HCT116 (cell line): Measurements from ENCODE around the gene SGMS1. TPM values are rescaled to one million over a fixed set of nuclear protein-coding genes. Genes with fewer than 3 reads are reported as not detected.

ENCODE experiments used
- ATAC-seq: fragments of 200-7000 bp; cut with Tn5 transposase; 2 replicates; pipeline ENCODE4 v1.9.1; 2020; ENCODE audit warnings: mild to moderate bottlenecking, moderate library complexity
- BruUV-seq: library from RNA; stranded (reverse); fragments of 400-500 nt; replicated peaks from 2 replicates; lab custom pipeline; 2021; lab: Mats Ljungman, UMichigan
- CTCF ChIA-PET: fragments of 300-600 bp; sonication (Branson Sonifier 250); formaldehyde crosslinking; loops from one replicate; lab custom pipeline; 2021; ENCODE audit warnings: antibody characterized with exemption; lab: Charles Lee
- POLR2A ChIA-PET: fragments of 300-600, 350-600 bp; sonication (Branson Sonifier 250); formaldehyde crosslinking; loops from one replicate; lab custom pipeline; 2021; ENCODE audit warnings: antibody characterized with exemption; lab: Charles Lee
- RAD21 ChIA-PET, 2 experiments: fragments of 300-600 bp; sonication (Branson Sonifier 250); formaldehyde crosslinking; loops; one replicate each; lab custom pipeline; 2023; ENCODE audit warnings: low total read pairs in 2 of 2; ENCODE audit not compliant: uncharacterized antibody in 2 of 2, unreplicated experiment in 2 of 2, low non-redundant PET in 1 of 2; lab: Charles Lee
- DNase-seq: peaks from one replicate; pipeline ENCODE4 v3.0.0-alpha.2; 2010; ENCODE audit warnings: low read depth, low spot score
- H2AFZ ChIP-seq: fragments of 200-600 bp; shearing (Covaris generic), sonication (generic); 2 replicates; pipeline ENCODE4 v1.6.1; 2017; ENCODE audit warnings: low read depth, mixed run types, mixed read lengths, antibody characterized with exemption, low read length; ENCODE audit not compliant: poor library complexity, severe bottlenecking
- H3K27ac ChIP-seq: 2 replicates; pipeline ENCODE4 v1.5.1; 2012; ENCODE audit warnings: low read depth, low read length
- H3K27me3 ChIP-seq: fragments of 200-600 bp; sonication (generic); 2 replicates; pipeline ENCODE4 v1.6.1; 2016; ENCODE audit warnings: mixed run types, low read length, mixed read lengths; ENCODE audit not compliant: insufficient read depth
- H3K36me3 ChIP-seq, 2 experiments: fragments of 200-500 bp in 1 of 2; fragments of 200-600 bp in 1 of 2; sonication (Bioruptor generic) in 1 of 2; sonication (generic) in 1 of 2; 2 replicates each; pipeline versions ENCODE4 v1.5.1 to v1.6.1; 2014 to 2016; ENCODE audit warnings: low read length in 2 of 2, inconsistent platforms in 1 of 2, mixed read lengths in 1 of 2, mixed run types in 1 of 2; ENCODE audit not compliant: insufficient read depth in 2 of 2, control insufficient read depth in 1 of 2
- H3K4me1 ChIP-seq, 2 experiments: fragments of 200-600 bp in 1 of 2; sonication (generic) in 1 of 2; 2 replicates each; pipeline versions ENCODE4 v1.5.1 to v1.6.1; 2012 to 2017; ENCODE audit warnings: low read length in 2 of 2, inconsistent platforms in 1 of 2, mild to moderate bottlenecking in 1 of 2, mixed read lengths in 1 of 2, mixed run types in 1 of 2, moderate library complexity in 1 of 2; ENCODE audit not compliant: insufficient read depth in 2 of 2, control insufficient read depth in 1 of 2
- H3K4me2 ChIP-seq: fragments of 200-600 bp; sonication (generic); 2 replicates; pipeline ENCODE4 v1.6.1; 2017; ENCODE audit warnings: mixed run types, low read length, mixed read lengths
- H3K4me3 ChIP-seq, 2 experiments: fragments of 200-600 bp in 1 of 2; sonication (generic) in 1 of 2; replicated peaks in 1 of 2; 2 replicates each; pipeline ENCODE4 v1.5.1; 2011 to 2016; ENCODE audit warnings: low read length in 2 of 2, control low read depth in 1 of 2, low read depth in 1 of 2, mild to moderate bottlenecking in 1 of 2, mixed read lengths in 1 of 2, mixed run types in 1 of 2
- H3K79me2 ChIP-seq: fragments of 200-600 bp; sonication (generic); 2 replicates; pipeline ENCODE4 v1.6.1; 2017; ENCODE audit warnings: mild to moderate bottlenecking, mixed run types, low read length, moderate library complexity, mixed read lengths; ENCODE audit not compliant: insufficient read depth
- H3K9ac ChIP-seq: fragments of 200-600 bp; sonication (generic); 2 replicates; pipeline ENCODE4 v1.6.1; 2016; ENCODE audit warnings: low read length, mixed read lengths
- H3K9me2 ChIP-seq: fragments of 200-600 bp; sonication (generic), shearing (Covaris generic); 2 replicates; pipeline ENCODE4 v1.6.1; 2017; ENCODE audit warnings: mixed run types, mild to moderate bottlenecking, moderate library complexity; ENCODE audit not compliant: insufficient read depth
- H3K9me3 ChIP-seq, 2 experiments: fragments of 200-500 bp in 1 of 2; fragments of 200-600 bp in 1 of 2; sonication (Bioruptor generic) in 1 of 2; sonication (generic) in 1 of 2; 2 replicates each; pipeline ENCODE4 v1.6.1; 2014 to 2017; ENCODE audit warnings: low read length in 2 of 2, mixed read lengths in 2 of 2, inconsistent platforms in 1 of 2, low read depth in 1 of 2, mild to moderate bottlenecking in 1 of 2, mixed run types in 1 of 2, moderate library complexity in 1 of 2; ENCODE audit not compliant: control insufficient read depth in 1 of 2, insufficient read depth in 1 of 2
- H4K20me1 ChIP-seq: fragments of 200-600 bp; sonication (generic), shearing (Covaris generic); 2 replicates; pipeline ENCODE4 v1.6.1; 2017; ENCODE audit warnings: mixed run types, mild to moderate bottlenecking, moderate library complexity; ENCODE audit not compliant: insufficient read depth
- CBX3 ChIP-seq: IDR thresholded peaks from 2 replicates; pipeline ENCODE4 v1.6.1; 2012; ENCODE audit warnings: low read depth
- CEBPB ChIP-seq: IDR thresholded peaks from 2 replicates; pipeline ENCODE4 v1.6.1; 2012; ENCODE audit warnings: low read depth
- EGR1 ChIP-seq: IDR thresholded peaks from 2 replicates; pipeline ENCODE4 v1.6.1; 2012; ENCODE audit warnings: low read depth
- EZH2phosphoT487 ChIP-seq: fragments of 200-600 bp; IDR thresholded peaks from 2 replicates; pipeline ENCODE4 v1.6.1; 2018; ENCODE audit warnings: antibody characterized with exemption, borderline replicate concordance
- FOSL1 ChIP-seq: IDR thresholded peaks from 2 replicates; pipeline ENCODE4 v1.6.1; 2012; ENCODE audit warnings: low read depth
- JUND ChIP-seq: IDR thresholded peaks from 2 replicates; pipeline ENCODE4 v1.6.1; 2012
- POLR2AphosphoS5 ChIP-seq: IDR thresholded peaks from 2 replicates; pipeline ENCODE4 v1.6.1; 2011; ENCODE audit warnings: mild to moderate bottlenecking, low read depth, low read length, moderate library complexity
- SP1 ChIP-seq: IDR thresholded peaks from 2 replicates; pipeline ENCODE4 v1.6.1; 2012; ENCODE audit warnings: low read depth
- SRF ChIP-seq: IDR thresholded peaks from 2 replicates; pipeline ENCODE4 v1.6.1; 2012; ENCODE audit warnings: low read depth
- TCF7L2 ChIP-seq: IDR thresholded peaks from 2 replicates; pipeline ENCODE4 v1.7.0; 2011; ENCODE audit warnings: borderline replicate concordance, inconsistent platforms; ENCODE audit not compliant: insufficient read depth, insufficient read length; ENCODE audit errors: extremely low read depth
- YY1 ChIP-seq: IDR thresholded peaks from 2 replicates; pipeline ENCODE4 v1.6.1; 2011; ENCODE audit warnings: low read length, low read depth, moderate library complexity, mild to moderate bottlenecking; ENCODE audit not compliant: insufficient replicate concordance; ENCODE audit errors: extremely low read depth
- ZFX ChIP-seq: fragments of 450-650 bp; IDR thresholded peaks from 2 replicates; pipeline ENCODE4 v1.6.1; 2017
- ZNF274 ChIP-seq: fragments of 200-500 bp; sonication (Bioruptor generic); IDR thresholded peaks from 2 replicates; pipeline ENCODE4 v1.6.1; 2014; ENCODE audit warnings: mild to moderate bottlenecking, low read depth, low read length, inconsistent platforms
- intact Hi-C: fragments of 100-400 bp; cut with micrococcal nuclease; formaldehyde crosslinking; loops from 2 replicates; pipeline ENCODE4 v1.10.0; 2022
- total RNA-seq: library from RNA; stranded (reverse); gene quantifications from one replicate; pipeline ENCODE4 v1.2.1, GENCODE V29; 2021; ENCODE audit not compliant: unreplicated experiment
- TF ChIP-seq, protein P1 (sequence below): IDR thresholded peaks from 2 replicates; pipeline ENCODE4 v1.6.1; 2012; ENCODE audit warnings: low read depth
- TF ChIP-seq, protein P2 (sequence below), 3 experiments: fragments of 200-600 bp in 1 of 3; sonication (generic) in 1 of 3; IDR thresholded peaks in 2 of 3; conservative IDR thresholded peaks in 1 of 3; 2 replicates each; pipeline ENCODE4 v1.5.1; 2012 to 2017; ENCODE audit warnings: low read depth in 2 of 3, low read length in 2 of 3, antibody characterized with exemption in 1 of 3, borderline replicate concordance in 1 of 3, control low read depth in 1 of 3, mild to moderate bottlenecking in 1 of 3, mixed read lengths in 1 of 3, mixed run types in 1 of 3, moderate library complexity in 1 of 3; ENCODE audit not compliant: insufficient read depth in 1 of 3
- TF ChIP-seq, protein P3 (sequence below): IDR thresholded peaks from 2 replicates; pipeline ENCODE4 v1.6.1; 2011; ENCODE audit warnings: mild to moderate bottlenecking, low read length, moderate library complexity; ENCODE audit not compliant: insufficient replicate concordance; ENCODE audit errors: extremely low read depth

SGMS1 gene
- total RNA-seq, 1 experiment from 2014 or later = 29.1 TPM

DNA sequence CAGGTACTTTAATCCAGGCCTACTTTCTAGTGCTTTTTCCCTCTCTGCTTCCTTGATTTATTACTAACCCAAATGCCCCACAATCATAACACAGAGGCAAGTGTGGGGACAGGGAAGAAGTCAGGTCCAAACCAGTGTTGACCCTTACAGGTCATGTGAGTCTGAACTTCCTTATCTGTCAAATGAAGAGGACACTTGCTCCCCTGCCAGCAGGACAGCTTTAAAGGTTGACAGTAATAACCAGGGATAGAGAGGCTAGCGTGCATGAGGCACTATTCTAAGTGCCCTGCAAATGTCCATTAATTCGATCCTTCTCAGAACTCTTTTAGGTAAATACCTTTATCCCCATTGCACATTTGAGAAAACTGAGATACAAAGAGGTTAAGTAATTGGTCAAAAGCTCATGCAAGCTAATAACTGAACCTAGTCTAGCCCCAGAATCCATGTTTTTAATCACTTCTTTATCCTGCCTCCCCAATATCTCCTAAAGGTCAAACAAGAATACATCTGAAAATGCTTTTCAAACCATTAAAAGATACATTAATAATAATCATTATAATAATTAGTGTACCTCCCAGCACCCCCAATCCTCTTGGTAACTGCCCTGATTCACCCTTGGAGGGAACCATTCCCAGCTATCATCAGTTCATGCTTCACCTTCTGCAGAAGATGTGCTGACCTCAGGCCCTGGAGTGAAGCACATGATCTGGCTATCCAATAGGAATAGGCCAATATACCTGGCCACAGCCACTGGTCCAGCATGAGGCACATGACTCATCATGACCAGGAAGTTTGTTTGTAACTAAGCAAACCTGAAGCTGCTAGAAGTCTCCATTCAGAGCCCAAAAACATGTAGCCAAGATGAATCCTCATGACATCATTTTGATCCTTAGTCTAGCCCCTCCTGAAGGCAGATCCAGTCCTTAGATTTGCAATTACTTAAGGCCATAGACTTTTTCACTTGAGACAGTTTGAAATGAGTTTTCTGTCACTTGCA lies 40.7 kb downstream of the SGMS1 start (continued):
- no peak for TF ChIP-seq TCF7L2

DNA sequence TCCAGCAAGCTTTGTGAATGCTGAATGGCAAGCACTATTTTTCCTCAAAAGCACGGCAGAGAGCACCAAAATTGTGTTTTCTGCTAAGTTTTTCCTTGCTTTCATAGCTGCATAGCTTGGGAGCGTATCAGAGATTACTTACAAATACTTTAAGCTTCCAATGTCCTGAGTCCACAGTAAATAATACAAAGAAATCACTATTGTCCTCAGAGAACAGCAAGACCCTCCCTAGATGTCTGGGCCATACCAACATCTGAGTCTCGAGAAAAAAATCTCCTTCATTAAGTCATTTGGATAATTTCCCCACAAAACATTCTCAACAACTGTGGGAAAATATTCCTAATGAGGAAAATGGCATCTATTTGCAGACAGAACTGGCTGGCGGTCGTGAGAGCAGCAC lies 41.7 kb downstream of the SGMS1 start:
- ATAC-seq (no peak), DNase-seq (no peak)
- H3K9ac ChIP-seq = no peak overlapping the region
- ChIA-PET CTCF (no interaction called here), POLR2A (no interaction called here), RAD21 (no interaction called here)
- H3K79me2 ChIP-seq = no peaks in the 10 kb centered on the region
- H3K36me3 ChIP-seq = no peaks in the 10 kb centered on the region
- BruUV-seq = no TSS peak
- H4K20me1 ChIP-seq = no peaks in the 10 kb centered on the region
- H3K9me2 ChIP-seq = no peaks in the 10 kb centered on the region
- no peak overlapping the region for H3K4me3 ChIP-seq
- H3K4me2 ChIP-seq = no peak overlapping the region
- peaks cover 8 to 22% of the 10 kb centered on the region in 2 experiments; a peak in 3 of 4 replicates for H3K4me1 ChIP-seq
- H2AFZ ChIP-seq = no peak overlapping the region
- no peaks in the 10 kb centered on the region for H3K9me3 ChIP-seq
- H3K27me3 ChIP-seq = no peaks in the 10 kb centered on the region
- intact Hi-C loops = no loop called here
- no peak overlapping the region for H3K27ac ChIP-seq
- TF ChIP-seq, protein P1, sequence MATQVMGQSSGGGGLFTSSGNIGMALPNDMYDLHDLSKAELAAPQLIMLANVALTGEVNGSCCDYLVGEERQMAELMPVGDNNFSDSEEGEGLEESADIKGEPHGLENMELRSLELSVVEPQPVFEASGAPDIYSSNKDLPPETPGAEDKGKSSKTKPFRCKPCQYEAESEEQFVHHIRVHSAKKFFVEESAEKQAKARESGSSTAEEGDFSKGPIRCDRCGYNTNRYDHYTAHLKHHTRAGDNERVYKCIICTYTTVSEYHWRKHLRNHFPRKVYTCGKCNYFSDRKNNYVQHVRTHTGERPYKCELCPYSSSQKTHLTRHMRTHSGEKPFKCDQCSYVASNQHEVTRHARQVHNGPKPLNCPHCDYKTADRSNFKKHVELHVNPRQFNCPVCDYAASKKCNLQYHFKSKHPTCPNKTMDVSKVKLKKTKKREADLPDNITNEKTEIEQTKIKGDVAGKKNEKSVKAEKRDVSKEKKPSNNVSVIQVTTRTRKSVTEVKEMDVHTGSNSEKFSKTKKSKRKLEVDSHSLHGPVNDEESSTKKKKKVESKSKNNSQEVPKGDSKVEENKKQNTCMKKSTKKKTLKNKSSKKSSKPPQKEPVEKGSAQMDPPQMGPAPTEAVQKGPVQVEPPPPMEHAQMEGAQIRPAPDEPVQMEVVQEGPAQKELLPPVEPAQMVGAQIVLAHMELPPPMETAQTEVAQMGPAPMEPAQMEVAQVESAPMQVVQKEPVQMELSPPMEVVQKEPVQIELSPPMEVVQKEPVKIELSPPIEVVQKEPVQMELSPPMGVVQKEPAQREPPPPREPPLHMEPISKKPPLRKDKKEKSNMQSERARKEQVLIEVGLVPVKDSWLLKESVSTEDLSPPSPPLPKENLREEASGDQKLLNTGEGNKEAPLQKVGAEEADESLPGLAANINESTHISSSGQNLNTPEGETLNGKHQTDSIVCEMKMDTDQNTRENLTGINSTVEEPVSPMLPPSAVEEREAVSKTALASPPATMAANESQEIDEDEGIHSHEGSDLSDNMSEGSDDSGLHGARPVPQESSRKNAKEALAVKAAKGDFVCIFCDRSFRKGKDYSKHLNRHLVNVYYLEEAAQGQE = no peak
- TF ChIP-seq ZFX (no peak), SRF (no peak), JUND (no peak), CBX3 (no peak), CEBPB (no peak), EZH2phosphoT487 (no peak), FOSL1 (no peak), TCF7L2 (no peak), SP1 (no peak), EGR1 (no peak), POLR2AphosphoS5 (no peak), ZNF274 (no peak), YY1 (no peak)
- TF ChIP-seq, protein P2, sequence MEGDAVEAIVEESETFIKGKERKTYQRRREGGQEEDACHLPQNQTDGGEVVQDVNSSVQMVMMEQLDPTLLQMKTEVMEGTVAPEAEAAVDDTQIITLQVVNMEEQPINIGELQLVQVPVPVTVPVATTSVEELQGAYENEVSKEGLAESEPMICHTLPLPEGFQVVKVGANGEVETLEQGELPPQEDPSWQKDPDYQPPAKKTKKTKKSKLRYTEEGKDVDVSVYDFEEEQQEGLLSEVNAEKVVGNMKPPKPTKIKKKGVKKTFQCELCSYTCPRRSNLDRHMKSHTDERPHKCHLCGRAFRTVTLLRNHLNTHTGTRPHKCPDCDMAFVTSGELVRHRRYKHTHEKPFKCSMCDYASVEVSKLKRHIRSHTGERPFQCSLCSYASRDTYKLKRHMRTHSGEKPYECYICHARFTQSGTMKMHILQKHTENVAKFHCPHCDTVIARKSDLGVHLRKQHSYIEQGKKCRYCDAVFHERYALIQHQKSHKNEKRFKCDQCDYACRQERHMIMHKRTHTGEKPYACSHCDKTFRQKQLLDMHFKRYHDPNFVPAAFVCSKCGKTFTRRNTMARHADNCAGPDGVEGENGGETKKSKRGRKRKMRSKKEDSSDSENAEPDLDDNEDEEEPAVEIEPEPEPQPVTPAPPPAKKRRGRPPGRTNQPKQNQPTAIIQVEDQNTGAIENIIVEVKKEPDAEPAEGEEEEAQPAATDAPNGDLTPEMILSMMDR (IDR thresholded peaks at IDR 0.05 in 2 of 3, conservative IDR thresholded peaks at IDR 0.05 in 1 of 3; ENCODE audit: borderline replicate concordance in 1 of 3, insufficient read depth in 1 of 3, low read depth in 2 of 3, low read length in 2 of 3) = no peak
- TF ChIP-seq, protein P3, sequence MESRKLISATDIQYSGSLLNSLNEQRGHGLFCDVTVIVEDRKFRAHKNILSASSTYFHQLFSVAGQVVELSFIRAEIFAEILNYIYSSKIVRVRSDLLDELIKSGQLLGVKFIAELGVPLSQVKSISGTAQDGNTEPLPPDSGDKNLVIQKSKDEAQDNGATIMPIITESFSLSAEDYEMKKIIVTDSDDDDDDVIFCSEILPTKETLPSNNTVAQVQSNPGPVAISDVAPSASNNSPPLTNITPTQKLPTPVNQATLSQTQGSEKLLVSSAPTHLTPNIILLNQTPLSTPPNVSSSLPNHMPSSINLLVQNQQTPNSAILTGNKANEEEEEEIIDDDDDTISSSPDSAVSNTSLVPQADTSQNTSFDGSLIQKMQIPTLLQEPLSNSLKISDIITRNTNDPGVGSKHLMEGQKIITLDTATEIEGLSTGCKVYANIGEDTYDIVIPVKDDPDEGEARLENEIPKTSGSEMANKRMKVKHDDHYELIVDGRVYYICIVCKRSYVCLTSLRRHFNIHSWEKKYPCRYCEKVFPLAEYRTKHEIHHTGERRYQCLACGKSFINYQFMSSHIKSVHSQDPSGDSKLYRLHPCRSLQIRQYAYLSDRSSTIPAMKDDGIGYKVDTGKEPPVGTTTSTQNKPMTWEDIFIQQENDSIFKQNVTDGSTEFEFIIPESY = no peak
